Measurements from ENCODE around the gene RAP1B.

- no peak for TF ChIP-seq POLR2A (IDR thresholded peaks at IDR 0.05)
- TF ChIP-seq CTCF (IDR thresholded peaks at IDR 0.05), result no peak
- TF ChIP-seq EP300 (IDR thresholded peaks at IDR 0.05), result no peak
These were observed 19.9 kb downstream of the RAP1B start for GRCh38 chr12:68630598-68630997.

Data from ovary (tissue), 3 donors.